Muscle of leg (tissue), 11 donors: ENCODE results near the gene CD164L2. TPM values are rescaled to one million over a fixed set of nuclear protein-coding genes. Genes with fewer than 3 reads are reported as not detected.

Experiments used
- DNase-seq: peaks from one replicate; pipeline ENCODE4 v3.0.0; 2013
- H3K27ac ChIP-seq: one replicate; pipeline ENCODE4 v1.5.1; 2013; ENCODE audit warnings: mild to moderate bottlenecking, low read length, control low read depth
- H3K27me3 ChIP-seq: one replicate; pipeline ENCODE4 v1.6.1; 2013; ENCODE audit warnings: low read length; ENCODE audit not compliant: control insufficient read depth, insufficient read depth
- H3K36me3 ChIP-seq: one replicate; pipeline ENCODE4 v1.6.1; 2013; ENCODE audit warnings: low read length; ENCODE audit not compliant: control insufficient read depth, insufficient read depth
- H3K4me1 ChIP-seq: one replicate; pipeline ENCODE4 v1.6.1; 2013; ENCODE audit warnings: low read length; ENCODE audit not compliant: control insufficient read depth, insufficient read depth
- H3K4me3 ChIP-seq: one replicate; pipeline ENCODE4 v1.5.1; 2013; ENCODE audit warnings: low read length, control low read depth
- H3K9me3 ChIP-seq: replicated peaks from 2 replicates; pipeline ENCODE4 v1.6.1; 2013; ENCODE audit warnings: low read depth, low read length; ENCODE audit not compliant: control insufficient read depth
- WGBS: methylation state at CpG from one replicate; pipeline ENCODE4 v1.1.5; 2013; ENCODE audit warnings: missing lambda C conversion rate; ENCODE audit not compliant: insufficient coverage; 5-methylcytosine and 5-hydroxymethylcytosine counted together
- polyA plus RNA-seq, 8 donors: library from polyadenylated mRNA; unstranded; fragments of 120-200 nt; gene quantifications; one replicate each; pipeline versions ENCODE4 v1.2.1 to v1.2.3, GENCODE V29; 2013; ENCODE audit warnings: inconsistent platforms in 1 of 8, low replicate concordance in 1 of 8; ENCODE audit not compliant: insufficient read length in 8 of 8, insufficient read depth in 1 of 8
- total RNA-seq: library from RNA; stranded (reverse); fragments of 120-200 nt; gene quantifications from one replicate; pipeline ENCODE4 v1.2.4, GENCODE V29; 2013

Gene CD164L2
- total and polyA plus RNA-seq, 9 donors: 0.48 TPM; not detected in 8

- Histone ChIP-seq H3K36me3 (peaks cover 28% of the 10 kb centered on the region), H3K27ac (peak overlapping the region; percentile 76)
These were observed 18.3 kb downstream of the CD164L2 start for GRCh38 chr1:27364696-27365371.

GRCh38 chr1:27363766-27364695 is 19.1 kb downstream of the CD164L2 start:
- Histone ChIP-seq H3K4me1 (peaks cover 35% of the 10 kb centered on the region), H3K9me3 (no peaks in the 10 kb centered on the region), H3K27ac (no peak overlapping the region), H3K36me3 (peaks cover 28% of the 10 kb centered on the region), H3K27me3 (peaks cover 12% of the 10 kb centered on the region), H3K4me3 (no peak overlapping the region)
- WGBS: 74% methylated on average over 15 of the region's 26 CpGs
- DNase-seq: no peak

More at GRCh38 chr1:27364696-27365371, 18.3 kb downstream of the CD164L2 start:
- DNase-seq: no peak
- peaks cover 34% of the 10 kb centered on the region for H3K4me1 ChIP-seq
- peak overlapping the region; percentile 1 for H3K4me3 ChIP-seq
- no peaks in the 10 kb centered on the region for H3K9me3 ChIP-seq
- WGBS: 80% methylated on average over 8 of the region's 11 CpGs
- peaks cover 6% of the 10 kb centered on the region for H3K27me3 ChIP-seq

- Histone ChIP-seq H3K9me3 (no peaks in the 10 kb centered on the region), H3K27me3 (peaks cover 21% of the 10 kb centered on the region), H3K27ac (no peak overlapping the region), H3K4me1 (peaks cover 37% of the 10 kb centered on the region), H3K36me3 (peaks cover 31% of the 10 kb centered on the region), H3K4me3 (no peak overlapping the region)
- 88% methylated on average over 5 of the region's 8 CpGs for WGBS
- no peak for DNase-seq
These were observed 21.6 kb downstream of the CD164L2 start for GRCh38 chr1:27361553-27361952.

GRCh38 chr1:27361044-27361402 is 22.1 kb downstream of the CD164L2 start:
- H3K27me3 ChIP-seq: peaks cover 21% of the 10 kb centered on the region
- no peaks in the 10 kb centered on the region for H3K9me3 ChIP-seq
- 73% methylated on average over 14 of the region's 21 CpGs for WGBS
- DNase-seq: no peak
- peaks cover 33% of the 10 kb centered on the region for H3K36me3 ChIP-seq
- H3K4me1 ChIP-seq: peaks cover 36% of the 10 kb centered on the region
- no peak overlapping the region for H3K4me3 ChIP-seq
- H3K27ac ChIP-seq: no peak overlapping the region

- peaks cover 39% of the 10 kb centered on the region for H3K36me3 ChIP-seq
- WGBS: 14% methylated on average over 41 of the region's 71 CpGs
- H3K9me3 ChIP-seq: no peaks in the 10 kb centered on the region
- H3K4me3 ChIP-seq: peak overlapping the region; percentile 13
- no peak for DNase-seq
- H3K27me3 ChIP-seq: peaks cover 21% of the 10 kb centered on the region
- H3K4me1 ChIP-seq: peaks cover 33% of the 10 kb centered on the region
- no peak overlapping the region for H3K27ac ChIP-seq
These were observed 22.7 kb downstream of the CD164L2 start for GRCh38 chr1:27360159-27361043.

GRCh38 chr1:27359822-27360158 is 23.3 kb downstream of the CD164L2 start:
- 61% methylated on average over 6 of the region's 9 CpGs for WGBS
- no peak overlapping the region for H3K27ac ChIP-seq

GRCh38 chr1:27358928-27359313 is 24.2 kb downstream of the CD164L2 start:
- no peak overlapping the region for H3K4me3 ChIP-seq
- over 99% methylated on average over 5 of the region's 5 CpGs for WGBS
- H3K27me3 ChIP-seq: peaks cover 21% of the 10 kb centered on the region
- DNase-seq: no peak
- H3K9me3 ChIP-seq: no peaks in the 10 kb centered on the region
- no peak overlapping the region for H3K27ac ChIP-seq
- H3K36me3 ChIP-seq: peaks cover 36% of the 10 kb centered on the region
- peaks cover 22% of the 10 kb centered on the region for H3K4me1 ChIP-seq

More at GRCh38 chr1:27359822-27360158, 23.3 kb downstream of the CD164L2 start:
- Histone ChIP-seq H3K27me3 (peaks cover 21% of the 10 kb centered on the region), H3K36me3 (peaks cover 42% of the 10 kb centered on the region), H3K4me3 (no peak overlapping the region), H3K4me1 (peaks cover 27% of the 10 kb centered on the region), H3K9me3 (no peaks in the 10 kb centered on the region)
- no peak for DNase-seq

GRCh38 chr1:27358038-27358927 is 24.9 kb downstream of the CD164L2 start:
- Histone ChIP-seq H3K4me1 (peaks cover 22% of the 10 kb centered on the region), H3K4me3 (no peak overlapping the region), H3K36me3 (peaks cover 30% of the 10 kb centered on the region), H3K9me3 (no peaks in the 10 kb centered on the region), H3K27ac (no peak overlapping the region), H3K27me3 (peaks cover 21% of the 10 kb centered on the region)
- no peak for DNase-seq
- WGBS: 89% methylated on average over 13 of the region's 21 CpGs

- peak overlapping the region; percentile 13 for H3K4me3 ChIP-seq
- peak; percentile 76 for DNase-seq
- WGBS: 23% methylated on average over 38 of the region's 40 CpGs
These were observed 25.7 kb downstream of the CD164L2 start for GRCh38 chr1:27357281-27358037.

More at GRCh38 chr1:27357281-27358037, 25.7 kb downstream of the CD164L2 start:
- Histone ChIP-seq H3K27me3 (peaks cover 21% of the 10 kb centered on the region), H3K36me3 (peaks cover 22% of the 10 kb centered on the region), H3K9me3 (no peaks in the 10 kb centered on the region), H3K4me1 (peaks cover 22% of the 10 kb centered on the region), H3K27ac (no peak overlapping the region)
